NCI-H1417 treated with DMSO at 0.1 percent for 48 hours (cell line): Measurements from ENCODE around the gene BICDL1.
"Not testable (repeated sequence)": the region's sequence is repeated elsewhere in the genome, so short reads cannot be mapped to it uniquely, and the experiment has no call there.

Experiments
- DNase-seq: peaks from one replicate; lab custom pipeline; 2025; lab: John Stamatoyannopoulos, UW

The BICDL1 gene

GRCh38 chr12:119988472-119989360, at the start of gene BICDL1:
BICDL1 (plus strand) TSS chr12:119989236; CDS start chr12:119989869, 633 bp downstream.
- DNase-seq: peak; percentile 94

DNA sequence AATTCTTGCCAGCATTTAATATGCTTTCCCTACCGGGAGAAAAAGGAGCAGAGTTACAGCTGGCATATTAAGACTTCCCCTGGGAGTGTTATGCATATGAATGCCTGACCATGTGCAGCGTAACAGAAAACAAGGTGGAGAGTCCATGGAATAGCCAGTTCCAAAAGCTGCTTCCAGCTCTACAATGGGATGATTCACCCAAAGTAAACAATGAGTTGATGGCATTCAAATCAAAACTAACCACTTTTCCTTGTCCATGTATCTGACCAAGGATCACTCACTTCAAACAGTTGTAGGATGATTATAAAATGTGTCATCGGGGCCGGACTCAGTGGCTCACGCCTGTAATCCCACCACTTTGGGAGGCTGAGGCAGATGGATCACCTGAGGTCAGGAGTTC, 48.1 kb upstream of the BICDL1 start:
- DNase-seq: no peak

DNA sequence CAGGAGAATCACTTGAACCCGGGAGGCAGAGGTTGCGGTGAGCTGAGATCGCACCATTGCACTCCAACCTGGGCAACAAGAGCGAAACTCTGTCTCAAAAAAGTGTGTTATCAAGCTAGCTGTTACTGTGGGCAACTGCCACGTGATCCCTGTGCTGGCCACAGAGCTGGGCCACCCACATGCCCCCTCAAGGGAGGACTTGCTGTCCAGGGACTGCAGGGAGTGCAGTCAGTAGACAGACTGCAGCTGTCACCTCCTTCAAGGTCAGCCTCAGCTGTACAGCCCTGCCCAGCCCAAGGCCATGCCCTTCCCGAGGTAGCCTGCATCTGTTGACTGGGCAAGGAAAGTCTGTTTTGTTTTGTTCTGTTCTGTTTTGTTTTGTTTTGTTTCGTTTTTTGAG, 46.6 kb upstream of the BICDL1 start:
- no peak for DNase-seq

- DNase-seq: no peak
Observed at GRCh38 chr12:119946213-119946612, 42.8 kb upstream of the BICDL1 start.

DNA sequence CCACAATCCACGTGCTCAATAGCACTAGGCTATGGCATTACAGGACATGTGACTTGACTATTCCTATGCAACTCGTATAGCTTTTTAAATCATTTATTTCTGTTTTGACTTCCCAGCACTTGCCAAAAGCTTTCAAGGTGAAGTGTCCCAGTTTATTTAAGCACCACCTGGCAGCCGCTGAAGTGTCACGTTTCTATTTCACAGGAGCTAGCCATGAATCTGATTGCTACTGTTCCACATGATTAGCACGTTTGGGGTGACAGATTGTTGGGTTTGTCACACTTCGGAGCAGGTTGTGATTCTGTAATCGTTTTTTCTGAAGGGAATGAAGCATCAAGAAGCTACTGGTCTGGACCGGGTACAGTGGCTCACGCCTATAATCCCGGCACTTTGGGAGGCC, 39.9 kb upstream of the BICDL1 start:
- DNase-seq: no peak

GRCh38 chr12:119949594-119949993, 39.4 kb upstream of the BICDL1 start:
- DNase-seq: no peak

DNA sequence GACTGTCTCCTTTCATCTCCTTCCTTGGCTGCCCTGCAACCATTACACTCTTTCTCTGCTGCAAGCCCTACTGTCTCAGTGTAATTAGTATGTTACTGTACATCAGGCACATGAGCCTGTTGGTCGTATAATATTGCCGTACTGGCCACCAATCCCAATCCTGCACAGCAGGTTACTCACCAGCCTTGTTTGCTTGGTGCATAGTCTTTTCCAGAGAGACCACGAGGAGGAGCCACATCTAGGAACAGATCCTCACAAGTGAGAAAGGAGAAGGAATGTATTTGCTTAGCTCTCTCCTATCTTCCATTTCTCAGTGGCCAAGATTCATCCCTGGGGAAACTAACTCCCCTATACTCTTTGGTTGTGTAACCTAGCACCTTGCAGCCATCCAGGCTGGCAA, 33.0 kb upstream of the BICDL1 start:
- no peak for DNase-seq

GRCh38 chr12:119957135-119957534, 31.9 kb upstream of the BICDL1 start:
- DNase-seq: no peak

DNA sequence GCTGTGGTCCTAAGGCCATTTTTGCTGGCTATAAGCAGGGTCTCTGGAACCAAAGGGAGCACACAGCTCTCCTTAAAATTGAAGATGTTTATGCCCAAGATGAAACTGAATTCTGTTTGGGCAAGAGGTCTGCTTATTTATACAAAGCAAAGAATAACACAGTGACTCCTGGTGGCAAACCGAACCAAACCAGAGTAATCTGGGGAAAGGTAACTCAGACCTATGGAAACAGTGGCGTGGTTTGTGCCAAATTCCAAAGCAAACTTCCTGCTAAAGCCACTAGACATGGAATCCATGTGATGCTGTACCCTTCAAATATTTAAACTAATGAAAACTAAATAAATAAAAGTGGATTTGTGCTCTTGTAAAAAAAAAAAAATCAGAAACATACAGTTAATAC, 29.6 kb upstream of the BICDL1 start:
- no peak for DNase-seq

GRCh38 chr12:119964123-119964522, 24.9 kb upstream of the BICDL1 start:
- DNase-seq: no peak

- no peak for DNase-seq
Observed at GRCh38 chr12:119964929-119965328, 24.1 kb upstream of the BICDL1 start.

DNA sequence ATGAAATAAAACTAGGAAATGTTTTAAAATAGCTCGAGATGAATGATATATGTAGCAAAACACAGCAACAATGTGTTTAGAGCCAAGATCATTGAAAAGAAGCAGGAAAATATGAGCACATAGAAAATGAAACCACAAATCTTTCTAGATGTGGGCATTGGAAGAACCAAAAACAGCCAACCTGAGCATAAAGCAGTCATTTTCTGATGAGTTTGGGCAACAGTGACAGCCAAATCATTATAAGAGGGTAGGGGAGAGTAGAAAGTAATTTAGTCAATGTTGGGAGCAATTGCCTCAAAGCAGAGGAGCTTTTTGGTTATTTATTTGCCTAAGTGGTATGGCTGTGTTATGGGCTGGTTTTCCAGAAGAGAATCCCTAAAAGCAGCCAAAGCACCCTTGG, 8.8 kb upstream of the BICDL1 start:
- DNase-seq: no peak

- not testable (repeated sequence) for DNase-seq
Observed at GRCh38 chr12:119980702-119981101, 8.3 kb upstream of the BICDL1 start.

GRCh38 chr12:119989361-119989730, 310 bp downstream of the BICDL1 start:
- no peak for DNase-seq

- DNase-seq: no peak
Observed at GRCh38 chr12:119989731-119990381, 820 bp downstream of the BICDL1 start.

DNA sequence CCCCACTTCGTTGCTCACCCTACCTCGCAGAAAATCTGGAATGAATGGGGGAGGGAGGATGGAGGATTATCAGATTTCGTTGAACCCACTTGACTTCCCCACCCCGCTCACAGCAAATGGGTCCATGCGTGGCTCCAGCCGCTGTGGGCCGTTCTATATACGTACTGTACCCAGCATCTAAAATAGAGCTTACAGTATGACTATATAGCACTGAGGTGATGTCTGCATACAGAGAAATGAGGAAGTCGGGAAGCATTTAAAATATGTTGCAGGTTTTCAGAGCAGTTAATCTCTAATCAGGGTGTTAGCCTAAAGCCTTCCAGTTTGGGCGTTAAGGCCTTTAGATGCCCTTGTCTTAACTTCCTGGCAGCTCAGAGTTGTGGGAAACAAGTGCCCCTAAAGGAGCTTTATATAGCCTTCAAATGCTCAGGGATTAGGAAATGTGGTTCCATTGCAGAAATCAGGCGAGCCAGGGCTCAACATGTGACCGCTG, 1.4 kb downstream of the BICDL1 start:
- DNase-seq: no peak

DNA sequence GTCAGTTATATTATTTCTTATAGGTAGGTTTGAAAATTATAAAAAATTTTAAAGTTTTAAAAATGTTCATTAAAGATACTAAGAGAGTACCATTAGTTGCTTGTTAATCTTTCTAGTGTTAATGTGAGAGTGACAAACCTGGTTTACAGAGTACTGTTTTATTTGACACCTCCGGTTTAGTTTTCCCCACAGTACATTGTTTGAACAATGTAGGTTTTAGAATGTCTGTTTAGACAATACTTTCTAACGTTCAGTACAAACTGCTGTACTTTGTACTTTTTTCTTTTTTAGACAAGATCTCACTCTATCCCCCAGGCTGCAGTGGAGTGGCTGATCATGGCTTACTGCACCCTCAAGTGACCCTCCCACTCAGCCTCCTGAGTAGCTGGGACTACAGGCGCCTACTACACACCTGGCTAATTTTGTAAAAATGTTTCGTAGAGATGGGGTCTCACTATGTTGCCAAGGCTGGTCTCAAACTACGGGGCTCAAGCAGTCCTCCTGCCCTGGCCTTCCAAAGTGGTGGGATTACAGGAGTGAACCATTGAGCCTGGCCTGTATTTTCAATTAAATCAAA, 3.2 kb downstream of the BICDL1 start:
- DNase-seq: no peak

- no peak for DNase-seq
Observed at GRCh38 chr12:119994892-119995658, 6.0 kb downstream of the BICDL1 start.

- no peak for DNase-seq
Observed at GRCh38 chr12:119996417-119996816, 7.4 kb downstream of the BICDL1 start.

GRCh38 chr12:119998471-119999245, 9.6 kb downstream of the BICDL1 start:
- DNase-seq: no peak

- DNase-seq: no peak
Observed at GRCh38 chr12:120000556-120000955, 11.5 kb downstream of the BICDL1 start.
